Cardiac fibroblast (primary cell): ENCODE data around the gene TTC28.

ENCODE experiments used
- DNase-seq, 2 donors: peaks; one replicate each; pipeline versions ENCODE4 v3.0.0 to v3.0.0-alpha.2; 2010; ENCODE audit warnings: low read depth in 2 of 2
- H3K4me3 ChIP-seq, 2 donors: replicated peaks in 1 of 2; 1 replicate in 1 of 2; 2 replicates in 1 of 2; pipeline ENCODE4 v1.5.1; 2011; ENCODE audit warnings: low read depth in 2 of 2, low read length in 2 of 2, mild to moderate bottlenecking in 2 of 2, moderate library complexity in 1 of 2
- TF ChIP-seq, protein P1 (sequence below): IDR thresholded peaks from one replicate; pipeline ENCODE4 v1.5.1; 2011; ENCODE audit warnings: low read depth, mild to moderate bottlenecking, low read length, inconsistent platforms

The TTC28 gene

DNA sequence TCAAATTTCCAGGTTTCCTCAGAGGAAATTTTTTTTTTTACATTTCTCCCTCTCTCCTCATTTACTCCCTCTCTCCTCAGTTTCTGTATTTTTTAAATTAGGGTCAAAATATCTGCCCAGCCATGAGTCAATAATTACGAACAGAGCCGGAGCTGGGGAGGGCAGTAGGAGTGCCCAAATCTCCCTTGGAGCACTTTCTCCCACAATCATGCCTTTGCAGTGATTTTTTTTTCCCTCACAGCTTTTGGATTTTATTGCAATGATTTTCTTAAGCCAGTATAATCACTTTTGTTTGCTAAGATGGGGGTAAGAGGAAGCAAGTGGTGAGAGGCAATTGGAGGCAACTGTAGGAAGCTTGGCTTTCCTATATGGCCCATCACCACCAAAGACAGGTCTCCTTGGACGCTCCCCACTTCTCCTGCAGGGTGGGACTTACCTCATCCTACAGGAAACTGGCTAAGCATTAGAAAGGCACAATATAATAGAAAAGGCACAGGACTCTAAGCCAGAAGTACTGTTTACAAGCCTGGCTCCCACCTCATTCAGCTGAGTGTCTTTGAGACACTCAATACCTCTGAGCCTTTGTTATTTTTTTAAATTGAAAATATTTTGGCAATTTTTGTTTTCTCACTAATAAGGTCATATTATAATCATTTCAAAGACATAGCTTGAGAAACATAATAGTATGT lies 568.0 kb downstream of the TTC28 start:
- DNase-seq: no peak
- TF ChIP-seq, protein P1, sequence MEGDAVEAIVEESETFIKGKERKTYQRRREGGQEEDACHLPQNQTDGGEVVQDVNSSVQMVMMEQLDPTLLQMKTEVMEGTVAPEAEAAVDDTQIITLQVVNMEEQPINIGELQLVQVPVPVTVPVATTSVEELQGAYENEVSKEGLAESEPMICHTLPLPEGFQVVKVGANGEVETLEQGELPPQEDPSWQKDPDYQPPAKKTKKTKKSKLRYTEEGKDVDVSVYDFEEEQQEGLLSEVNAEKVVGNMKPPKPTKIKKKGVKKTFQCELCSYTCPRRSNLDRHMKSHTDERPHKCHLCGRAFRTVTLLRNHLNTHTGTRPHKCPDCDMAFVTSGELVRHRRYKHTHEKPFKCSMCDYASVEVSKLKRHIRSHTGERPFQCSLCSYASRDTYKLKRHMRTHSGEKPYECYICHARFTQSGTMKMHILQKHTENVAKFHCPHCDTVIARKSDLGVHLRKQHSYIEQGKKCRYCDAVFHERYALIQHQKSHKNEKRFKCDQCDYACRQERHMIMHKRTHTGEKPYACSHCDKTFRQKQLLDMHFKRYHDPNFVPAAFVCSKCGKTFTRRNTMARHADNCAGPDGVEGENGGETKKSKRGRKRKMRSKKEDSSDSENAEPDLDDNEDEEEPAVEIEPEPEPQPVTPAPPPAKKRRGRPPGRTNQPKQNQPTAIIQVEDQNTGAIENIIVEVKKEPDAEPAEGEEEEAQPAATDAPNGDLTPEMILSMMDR: no peak
- no peak overlapping the region for H3K4me3 ChIP-seq

DNA sequence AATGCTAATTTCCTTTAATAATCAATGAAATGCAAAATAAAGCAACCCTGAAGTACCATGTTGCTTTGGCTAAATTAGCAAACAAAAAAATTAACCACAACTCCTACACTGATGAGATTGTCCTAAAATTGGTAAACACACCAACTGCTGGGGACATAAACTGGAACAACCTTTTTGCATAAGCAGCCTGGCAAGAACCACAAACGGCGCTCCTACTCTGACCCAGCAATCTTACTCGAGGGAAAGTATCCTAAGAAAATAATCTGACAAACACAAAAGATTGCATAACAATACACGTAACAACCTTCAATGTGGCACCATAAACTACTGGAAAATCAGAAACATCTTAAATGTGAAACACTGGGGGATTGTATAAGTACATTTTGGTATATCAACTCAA lies 570.8 kb downstream of the TTC28 start:
- TF ChIP-seq, protein P1: no peak
- no peak for DNase-seq

DNA sequence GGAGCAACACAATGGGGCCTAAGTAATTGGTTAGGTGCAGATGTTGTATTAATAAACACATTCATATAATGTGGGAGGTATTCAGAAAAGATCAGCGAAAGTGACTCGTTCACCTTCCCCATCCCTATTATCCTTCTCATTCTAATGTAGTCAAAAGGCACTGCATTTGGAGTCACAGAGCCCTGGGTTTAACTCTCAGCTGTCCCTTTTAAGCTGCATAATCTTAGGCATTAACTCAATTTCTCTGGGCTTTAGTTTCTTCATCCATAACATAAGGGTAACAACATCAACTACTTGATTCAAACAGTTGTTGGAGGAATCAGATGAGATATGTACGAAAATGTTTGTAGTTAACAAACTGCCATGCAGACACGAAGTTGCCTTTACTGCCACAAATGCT lies 573.0 kb downstream of the TTC28 start:
- DNase-seq: no peak
- TF ChIP-seq, protein P1: no peak

More for the DNA sequence above, 570.8 kb downstream of the TTC28 start:
- H3K4me3 ChIP-seq: no peak overlapping the region

DNA sequence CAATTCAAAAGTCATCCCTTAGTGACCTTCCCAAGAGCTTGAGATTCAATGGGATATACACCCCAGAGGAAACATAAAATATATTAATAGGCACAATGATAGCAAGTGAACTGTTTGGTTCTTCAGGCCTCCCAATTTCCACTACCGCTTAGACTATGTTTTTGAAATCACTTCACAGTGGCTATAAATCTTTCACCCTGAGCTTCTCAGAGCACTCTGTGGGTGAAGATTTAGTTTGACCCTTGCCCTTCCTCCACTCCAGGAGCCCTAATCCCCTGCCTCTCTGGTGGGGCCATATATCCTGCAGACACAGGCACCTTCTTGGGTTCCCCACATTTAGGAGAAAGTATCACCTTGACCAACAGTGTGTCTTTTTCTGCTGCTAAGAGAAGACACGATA lies 573.7 kb downstream of the TTC28 start:
- TF ChIP-seq, protein P1: no peak
- no peak for DNase-seq
- no peak overlapping the region for H3K4me3 ChIP-seq

More for the DNA sequence above, 573.0 kb downstream of the TTC28 start:
- no peak overlapping the region for H3K4me3 ChIP-seq

DNA sequence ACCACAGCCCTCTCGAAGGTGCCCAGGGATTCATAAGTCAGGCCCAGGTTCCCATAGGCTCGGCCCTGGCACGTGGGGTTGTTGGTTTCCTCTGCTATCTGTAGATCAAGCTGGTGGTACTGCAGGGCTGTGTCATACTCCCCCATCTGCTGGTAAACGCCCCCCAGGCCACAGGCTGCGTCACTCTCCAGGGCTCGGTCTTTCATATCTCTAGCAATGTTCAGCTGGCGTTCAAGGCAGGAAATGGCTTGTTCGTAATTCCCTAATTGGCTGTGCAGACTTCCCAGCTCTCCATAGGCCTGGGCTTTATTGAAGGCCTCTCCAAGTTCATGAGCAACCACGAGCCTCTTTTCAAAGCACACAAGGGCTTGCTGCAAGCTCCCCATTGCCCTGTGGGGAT lies 574.2 kb downstream of the TTC28 start:
- no peak overlapping the region for H3K4me3 ChIP-seq
- TF ChIP-seq, protein P1: no peak
- peak in 1 of 2 donors; percentile 69 for DNase-seq

DNA sequence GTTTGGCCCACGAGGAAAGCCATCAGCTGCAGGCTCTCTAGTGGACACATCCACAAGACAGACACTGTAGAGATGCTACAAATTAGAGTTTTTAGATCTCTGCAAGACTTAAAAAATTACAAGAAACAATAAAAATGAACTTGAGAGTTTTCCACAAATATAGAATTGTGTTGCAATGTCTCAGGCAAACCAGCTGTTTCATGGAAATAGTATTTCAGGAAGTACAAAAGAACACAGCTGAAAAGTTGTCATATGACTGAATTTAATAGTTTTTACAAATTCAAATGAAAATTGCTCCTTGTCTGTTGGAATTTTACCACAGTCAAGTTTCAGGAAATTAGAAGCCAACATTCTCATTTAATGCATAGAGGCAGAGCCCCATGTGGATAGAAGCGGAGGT lies 576.0 kb downstream of the TTC28 start:
- peak; percentile 26 to 41 for DNase-seq
- no peak overlapping the region for H3K4me3 ChIP-seq
- TF ChIP-seq, protein P1: no peak

DNA sequence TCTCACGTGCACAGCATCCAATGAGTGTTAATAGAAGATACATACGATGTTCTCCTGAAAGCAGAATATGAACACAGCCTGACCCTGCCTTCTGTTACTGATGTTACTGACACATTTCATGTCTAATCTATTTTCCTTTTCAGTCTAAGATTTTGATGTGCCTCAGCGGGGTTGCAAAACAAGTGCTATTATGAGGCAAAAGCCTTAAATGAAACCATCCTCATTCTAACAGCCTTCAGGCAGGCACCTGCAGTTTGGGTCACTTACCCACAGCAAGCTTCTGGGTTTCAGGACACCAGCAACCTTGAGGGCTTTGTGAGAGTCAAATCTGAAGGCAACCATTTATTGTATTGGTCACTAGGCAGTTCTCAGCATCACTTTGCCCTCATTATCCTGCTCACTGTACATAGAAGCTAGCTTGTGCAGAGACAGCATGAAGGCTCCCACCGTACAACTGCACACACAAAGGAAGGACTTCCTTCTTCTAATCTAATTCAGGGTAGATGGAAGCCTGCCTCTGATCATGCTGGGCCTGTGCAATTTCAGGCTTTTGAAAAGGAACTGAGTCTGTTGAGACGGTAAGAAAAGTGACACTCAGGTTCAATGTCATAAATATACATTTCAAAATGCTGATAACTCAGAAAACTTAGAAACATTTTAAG lies 577.4 kb downstream of the TTC28 start:
- DNase-seq: no peak
- no peak overlapping the region for H3K4me3 ChIP-seq
- TF ChIP-seq, protein P1: no peak
